Tibial nerve (tissue), 4 donors: ENCODE data around the gene CNNM4. TPM values are rescaled to one million over a fixed set of nuclear protein-coding genes. Genes with fewer than 3 reads are reported as not detected.

Experiments used
- DNase-seq, 2 donors: peaks; one replicate each; pipeline ENCODE4 v3.0.0-alpha.2; 2019; ENCODE audit warnings: low spot score in 2 of 2
- H3K27ac ChIP-seq, 4 donors: fragments of 200-600 bp; sonication (generic) in 3 of 4; one replicate each; pipeline ENCODE4 v1.5.1; 2017 to 2019; ENCODE audit warnings: mild to moderate bottlenecking in 1 of 4
- H3K27me3 ChIP-seq, 2 donors: fragments of 200-600 bp; sonication (generic) in 1 of 2; one replicate each; pipeline versions ENCODE4 v1.5.1 to v1.6.0; 2017 to 2019
- H3K36me3 ChIP-seq, 3 donors: fragments of 200-600 bp; sonication (generic); one replicate each; pipeline ENCODE4 v1.5.1; 2018 to 2019
- H3K4me1 ChIP-seq, 4 donors: fragments of 200-600 bp; sonication (generic) in 3 of 4; one replicate each; pipeline ENCODE4 v1.5.1; 2017 to 2019
- H3K4me3 ChIP-seq, 4 donors: fragments of 200-600 bp; sonication (generic) in 3 of 4; one replicate each; pipeline ENCODE4 v1.5.1; 2017 to 2019; ENCODE audit warnings: mild to moderate bottlenecking in 1 of 4, moderate library complexity in 1 of 4
- H3K9me3 ChIP-seq, 4 donors: fragments of 200-600 bp; sonication (generic) in 3 of 4; one replicate each; pipeline ENCODE4 v1.5.1; 2017 to 2019
- CTCF ChIP-seq, 5 experiments: fragments of 200-600 bp in 3 of 5; fragments of 450-650 bp in 2 of 5; sonication (generic) in 3 of 5; IDR thresholded peaks; one replicate each; pipeline ENCODE4 v1.5.1; 2016 to 2019; ENCODE audit warnings: antibody characterized with exemption in 5 of 5, mild to moderate bottlenecking in 3 of 5, moderate library complexity in 2 of 5
- EP300 ChIP-seq, 2 donors: sonication (generic); formaldehyde crosslinking; IDR thresholded peaks; one replicate each; pipeline ENCODE4 v1.6.1; 2017; ENCODE audit warnings: antibody characterized with exemption in 2 of 2, mild to moderate bottlenecking in 1 of 2
- POLR2A ChIP-seq, 2 donors: fragments of 450-650 bp; IDR thresholded peaks; one replicate each; pipeline ENCODE4 v1.6.1; 2017; ENCODE audit warnings: antibody characterized with exemption in 2 of 2, mild to moderate bottlenecking in 2 of 2, moderate library complexity in 2 of 2
- WGBS, 2 donors: methylation state at CpG; one replicate each; pipeline ENCODE4 v1.1.5; 2018; 5-methylcytosine and 5-hydroxymethylcytosine counted together
- total RNA-seq, 4 donors: library from RNA; depleted of rRNA; stranded (reverse); fragments of >200 nt; gene quantifications; one replicate each; pipeline ENCODE4 v1.1.0, GENCODE V29; 2016

CNNM4 gene
- total RNA-seq, 4 donors from 2014 or later: 6.3 to 10.2 (median 7.9) TPM

- Histone ChIP-seq H3K4me3 (no peak overlapping the region), H3K9me3 (no peaks in the 10 kb centered on the region), H3K4me1 (peaks cover 0 to 23% (median 6%) of the 10 kb centered on the region in 4 donors), H3K27ac (peak overlapping the region in 1 of 4 donors; percentile 14), H3K27me3 (no peaks in the 10 kb centered on the region), H3K36me3 (peaks cover 0 to 27% (median 0%) of the 10 kb centered on the region in 3 donors)
- 71 to 77% methylated on average over 10 to 12 of the region's 12 CpGs for WGBS, 2 donors
- TF ChIP-seq CTCF (IDR thresholded peaks at IDR 0.05) (no peak), EP300 (IDR thresholded peaks at IDR 0.05) (no peak)
- no peak for DNase-seq
These were observed 49.5 kb downstream of the CNNM4 start for GRCh38 chr2:96809951-96810782.

GRCh38 chr2:96810783-96811192 is 50.1 kb downstream of the CNNM4 start:
- 89 to 91% methylated on average over 5 of the region's 5 CpGs for WGBS, 2 donors
- no peak overlapping the region for H3K4me3 ChIP-seq
- DNase-seq: no peak
- H3K9me3 ChIP-seq: no peaks in the 10 kb centered on the region
- no peak for TF ChIP-seq EP300 (IDR thresholded peaks at IDR 0.05)
- no peak for TF ChIP-seq POLR2A (IDR thresholded peaks at IDR 0.05)
- no peak for TF ChIP-seq CTCF (IDR thresholded peaks at IDR 0.05)
- H3K36me3 ChIP-seq: peaks cover 0 to 27% (median 0%) of the 10 kb centered on the region in 3 donors
- H3K4me1 ChIP-seq: peaks cover 0 to 26% (median 8%) of the 10 kb centered on the region in 4 donors
- H3K27me3 ChIP-seq: no peaks in the 10 kb centered on the region
- peak overlapping the region in 1 of 4 donors; percentile 4 for H3K27ac ChIP-seq

GRCh38 chr2:96811917-96812316 is 51.2 kb downstream of the CNNM4 start:
- H3K27me3 ChIP-seq: no peaks in the 10 kb centered on the region
- no peak overlapping the region for H3K27ac ChIP-seq
- 24 to 32% methylated on average over 3 of the region's 3 CpGs for WGBS, 2 donors
- no peak overlapping the region for H3K4me3 ChIP-seq
- no peaks in the 10 kb centered on the region for H3K9me3 ChIP-seq
- peaks cover 0 to 19% (median 5%) of the 10 kb centered on the region in 4 donors for H3K4me1 ChIP-seq
- H3K36me3 ChIP-seq: peaks cover 0 to 27% (median 0%) of the 10 kb centered on the region in 3 donors
- no peak for TF ChIP-seq CTCF (IDR thresholded peaks at IDR 0.05)
- no peak for TF ChIP-seq POLR2A (IDR thresholded peaks at IDR 0.05)
- TF ChIP-seq EP300 (IDR thresholded peaks at IDR 0.05): no peak
- DNase-seq: peak in 1 of 2 donors; percentile 29

- Histone ChIP-seq H3K4me3 (no peak overlapping the region), H3K4me1 (peaks cover 0 to 36% (median 22%) of the 10 kb centered on the region in 4 donors), H3K9me3 (no peaks in the 10 kb centered on the region), H3K36me3 (peaks cover 0 to 23% (median 0%) of the 10 kb centered on the region in 3 donors), H3K27me3 (no peaks in the 10 kb centered on the region), H3K27ac (no peak overlapping the region)
- no peak for TF ChIP-seq POLR2A (IDR thresholded peaks at IDR 0.05)
- TF ChIP-seq CTCF (IDR thresholded peaks at IDR 0.05): no peak
- no peak for TF ChIP-seq EP300 (IDR thresholded peaks at IDR 0.05)
- 91 to 92% methylated on average over 4 of the region's 4 CpGs for WGBS, 2 donors
- no peak for DNase-seq
These were observed 53.0 kb downstream of the CNNM4 start for GRCh38 chr2:96813656-96814055.
